ENCODE results near the gene S100A7A. TPM values are rescaled to one million over a fixed set of nuclear protein-coding genes. Genes with fewer than 3 reads are reported as not detected.

The S100A7A gene
- not detected for polyA plus RNA-seq

DNA sequence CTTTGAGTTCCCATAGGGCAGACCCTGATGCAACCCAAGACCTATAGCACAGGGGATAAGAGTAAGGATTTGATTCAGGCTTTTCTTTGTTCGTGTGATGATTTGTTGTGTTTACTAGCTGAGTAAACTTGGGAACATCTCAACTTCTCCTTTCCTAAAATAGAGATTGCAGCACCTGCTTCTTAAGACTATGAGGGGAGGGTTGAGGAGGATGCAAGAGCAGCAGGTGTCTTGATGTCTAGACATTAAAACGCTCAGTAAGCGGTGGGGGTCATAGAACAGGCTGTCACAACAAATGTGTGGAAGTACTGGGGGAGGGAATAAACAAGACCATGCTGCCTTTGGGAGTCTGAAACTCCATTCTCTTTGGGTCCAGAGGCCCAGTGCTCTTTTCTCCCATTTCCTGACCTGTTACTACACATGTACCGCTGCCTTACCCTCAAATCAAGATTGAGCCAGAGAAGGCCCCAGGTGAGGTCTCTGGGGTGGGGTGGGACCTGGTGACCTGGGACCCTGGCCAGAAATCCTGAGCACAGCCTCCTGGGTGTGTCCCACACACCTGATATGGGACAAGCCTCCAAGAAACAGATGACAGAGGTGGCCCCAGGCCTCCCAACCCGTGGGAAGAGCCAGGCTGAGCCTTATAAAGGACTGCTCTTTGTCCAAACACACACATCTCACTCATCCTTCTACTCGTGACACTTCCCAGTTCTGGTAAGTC is at the start of gene S100A7A:
TSS of gene S100A7A (plus strand) at position 671 of the 721 bp plus-strand sequence. CDS start 1,563 bp downstream, outside the sequence.
- Mint-ChIP-seq H3K27me3 (peaks cover 6% of the 10 kb centered on the region), H3K4me1 (peaks cover 0 to 5% (median 2%) of the 10 kb centered on the region in 3 donors), H3K4me3 (peak within 1 kb of the TSS in 1 of 4 donors; percentile 70), H3K36me3 (no peaks in the 10 kb centered on the region), H3K27ac (no peak within 1 kb of the TSS), H3K9me3 (peaks cover 0 to 7% (median 3%) of the 10 kb centered on the region in 3 donors)

DNA sequence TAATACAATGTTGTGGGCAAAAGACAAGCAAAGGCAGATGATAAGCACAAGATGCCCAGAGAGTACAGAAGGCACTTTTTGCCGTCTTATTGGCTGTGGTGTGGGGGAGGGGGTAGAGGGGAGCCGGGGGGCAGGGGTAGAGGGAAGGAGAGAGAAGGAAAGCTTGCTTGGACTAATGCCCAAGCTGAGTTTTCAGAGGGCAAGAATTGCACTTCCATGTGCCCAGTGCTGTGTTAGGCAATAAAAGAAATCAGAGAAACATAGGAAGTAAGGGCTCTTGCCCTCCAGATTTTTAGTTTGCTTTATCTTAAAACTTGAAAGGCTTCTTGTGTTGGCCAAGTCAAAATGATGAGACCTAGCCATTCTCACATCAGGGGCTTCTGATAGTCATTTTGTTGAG is 49.2 kb upstream of the S100A7A start:
- H3K27ac Mint-ChIP-seq: no peak overlapping the region
- H3K27me3 Mint-ChIP-seq: peaks cover 16% of the 10 kb centered on the region
- peaks cover 1% of the 10 kb centered on the region for H3K36me3 Mint-ChIP-seq
- no peaks in the 10 kb centered on the region for H3K9me3 Mint-ChIP-seq
- H3K4me1 Mint-ChIP-seq: no peaks in the 10 kb centered on the region
- no peak overlapping the region for H3K4me3 Mint-ChIP-seq

DNA sequence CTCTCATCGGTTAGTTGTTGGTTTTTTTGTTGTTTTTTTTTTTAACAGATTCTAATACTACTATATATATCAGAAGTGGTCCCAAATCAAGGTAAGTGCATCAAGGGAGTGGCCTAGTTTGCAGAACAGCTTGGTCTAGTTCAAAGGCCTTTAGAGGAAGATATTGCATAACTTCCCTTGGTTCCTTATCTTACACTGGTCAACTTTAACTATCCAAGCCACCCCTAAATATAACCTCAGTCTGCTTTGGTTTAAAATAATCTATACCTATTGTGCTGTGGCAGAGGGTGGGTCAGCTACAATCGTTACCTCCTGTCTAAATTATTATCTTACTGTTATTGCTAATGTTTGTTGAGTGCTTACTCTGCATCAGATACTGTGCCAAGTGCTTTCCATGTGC is 47.8 kb upstream of the S100A7A start:
- Mint-ChIP-seq H3K4me3 (no peak overlapping the region), H3K9me3 (no peaks in the 10 kb centered on the region), H3K27ac (no peak overlapping the region), H3K36me3 (peaks cover 1% of the 10 kb centered on the region), H3K4me1 (no peaks in the 10 kb centered on the region), H3K27me3 (peaks cover 14% of the 10 kb centered on the region)

DNA sequence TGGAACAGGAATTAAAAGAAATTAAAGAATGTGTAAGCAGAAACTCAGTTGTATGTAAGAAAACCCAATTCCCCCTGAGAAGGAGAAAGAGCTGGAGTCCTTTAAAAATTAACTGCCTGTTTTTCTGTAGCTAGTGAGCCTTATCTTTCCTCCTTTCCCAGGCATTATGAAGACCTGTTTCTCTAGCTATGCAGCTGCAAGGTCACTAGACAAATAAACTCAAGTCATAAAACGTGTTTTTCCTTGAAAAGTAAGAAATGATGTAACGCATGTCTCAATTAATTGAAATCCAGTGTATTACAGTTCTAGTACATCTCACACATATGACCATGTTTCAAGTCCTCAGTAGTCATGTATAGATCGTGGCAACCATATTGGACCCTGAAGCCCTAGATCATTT is 46.2 kb upstream of the S100A7A start:
- Mint-ChIP-seq H3K27ac (no peak overlapping the region), H3K9me3 (no peaks in the 10 kb centered on the region), H3K36me3 (peaks cover 1% of the 10 kb centered on the region), H3K27me3 (peaks cover 8% of the 10 kb centered on the region), H3K4me1 (no peaks in the 10 kb centered on the region), H3K4me3 (no peak overlapping the region)

DNA sequence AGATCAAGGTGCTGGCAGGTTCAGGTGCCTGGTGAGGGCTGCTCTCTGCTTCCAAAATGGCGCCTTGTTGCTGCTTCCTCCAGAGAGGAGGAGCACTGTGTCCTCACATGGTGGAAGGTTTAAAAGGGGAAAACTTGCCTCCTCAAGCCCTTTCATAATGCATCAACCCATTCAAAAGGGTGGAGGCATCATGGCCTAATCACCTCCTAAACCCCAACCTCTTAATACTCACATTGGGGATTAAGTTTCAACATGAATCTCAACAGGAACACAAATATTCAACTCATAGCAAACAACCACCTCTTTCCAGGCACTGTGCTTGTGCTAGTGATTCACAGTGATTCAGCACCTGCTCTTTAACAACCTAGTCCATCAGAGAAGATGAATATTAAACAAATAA is 45.1 kb upstream of the S100A7A start:
- no peak overlapping the region for H3K4me3 Mint-ChIP-seq
- no peaks in the 10 kb centered on the region for H3K36me3 Mint-ChIP-seq
- H3K9me3 Mint-ChIP-seq: no peaks in the 10 kb centered on the region
- no peak overlapping the region for H3K27ac Mint-ChIP-seq
- peaks cover 6% of the 10 kb centered on the region for H3K27me3 Mint-ChIP-seq
- H3K4me1 Mint-ChIP-seq: no peaks in the 10 kb centered on the region

GRCh38 chr1:153372571-153372970 is 43.7 kb upstream of the S100A7A start:
- no peak overlapping the region for H3K27ac Mint-ChIP-seq
- no peaks in the 10 kb centered on the region for H3K4me1 Mint-ChIP-seq
- H3K9me3 Mint-ChIP-seq: no peaks in the 10 kb centered on the region
- H3K36me3 Mint-ChIP-seq: no peaks in the 10 kb centered on the region
- no peak overlapping the region for H3K4me3 Mint-ChIP-seq
- peaks cover 6% of the 10 kb centered on the region for H3K27me3 Mint-ChIP-seq

DNA sequence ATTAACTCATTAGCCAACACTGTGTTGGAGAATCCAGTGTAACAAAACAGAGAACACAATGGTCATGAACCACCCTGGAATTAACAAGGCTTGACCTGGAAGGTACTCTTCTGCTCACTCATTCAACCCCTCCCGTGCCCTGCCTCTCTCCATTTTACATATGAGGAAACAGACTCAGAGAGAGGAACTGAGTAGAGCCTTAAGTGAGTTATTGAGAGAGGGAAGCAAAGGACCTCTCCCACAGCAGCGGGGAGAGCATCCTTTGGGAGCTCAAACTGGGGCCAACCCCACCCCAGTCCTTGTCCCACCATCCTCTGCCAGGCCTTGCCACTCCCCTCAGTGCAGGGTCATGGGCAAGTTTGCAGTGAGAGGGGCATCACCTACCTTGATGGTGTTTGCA is 42.2 kb upstream of the S100A7A start:
- H3K27me3 Mint-ChIP-seq: peaks cover 11% of the 10 kb centered on the region
- H3K36me3 Mint-ChIP-seq: no peaks in the 10 kb centered on the region
- H3K9me3 Mint-ChIP-seq: no peaks in the 10 kb centered on the region
- H3K27ac Mint-ChIP-seq: no peak overlapping the region
- no peaks in the 10 kb centered on the region for H3K4me1 Mint-ChIP-seq
- no peak overlapping the region for H3K4me3 Mint-ChIP-seq

DNA sequence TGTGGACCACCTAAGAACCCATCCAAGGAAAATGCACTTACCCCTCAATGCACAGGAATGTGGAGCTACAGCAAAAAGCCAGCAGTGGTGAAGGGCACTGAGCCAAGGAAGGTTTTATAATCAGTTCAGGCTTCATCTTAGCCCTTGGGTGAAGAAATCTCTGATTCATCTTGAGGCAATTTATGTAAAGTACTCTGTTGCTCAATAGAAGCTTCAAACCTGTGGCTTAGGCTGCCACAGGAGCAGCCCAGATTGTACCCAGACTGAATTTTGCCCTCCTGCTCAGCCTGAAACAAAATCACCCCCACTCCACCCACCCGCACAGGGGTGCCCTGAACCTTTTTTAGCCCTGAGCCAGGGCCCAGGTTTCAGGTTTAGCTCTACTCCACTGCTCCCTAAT is 40.8 kb upstream of the S100A7A start, which contains the start of gene S100A12:
TSS of gene S100A12 (minus strand) at position 111 of the 400 bp plus-strand sequence. CDS start 1,029 bp downstream, outside the sequence.
- Mint-ChIP-seq H3K9me3 (peaks cover 0 to 2% (median 0%) of the 10 kb centered on the region in 3 donors), H3K36me3 (no peaks in the 10 kb centered on the region), H3K27me3 (peaks cover 11% of the 10 kb centered on the region), H3K4me3 (no peak within 1 kb of the TSS), H3K27ac (no peak within 1 kb of the TSS), H3K4me1 (no peaks in the 10 kb centered on the region)

- no peaks in the 10 kb centered on the region for H3K36me3 Mint-ChIP-seq
Measured at GRCh38 chr1:153379591-153379990, 36.7 kb upstream of the S100A7A start.

DNA sequence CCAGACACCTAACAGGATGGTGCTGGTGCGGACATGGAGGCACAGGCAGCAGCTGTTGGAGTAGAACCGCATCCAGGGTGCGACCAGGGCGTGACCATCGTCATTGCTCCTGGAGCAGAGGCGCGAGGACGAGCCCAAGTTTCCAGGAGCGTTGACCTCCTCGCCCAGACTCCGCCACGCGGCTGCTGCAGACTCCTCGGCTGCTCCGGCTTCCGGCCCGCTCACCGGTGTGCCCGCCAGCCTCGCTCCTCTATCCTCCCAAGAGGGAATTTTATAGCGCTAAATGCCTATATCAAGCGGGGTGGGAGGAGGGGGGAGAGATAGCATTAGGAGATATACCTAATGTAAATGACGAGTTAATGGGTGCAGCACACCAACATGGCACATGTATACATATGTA is 35.6 kb upstream of the S100A7A start:
- Mint-ChIP-seq H3K4me3 (no peak overlapping the region), H3K4me1 (no peaks in the 10 kb centered on the region), H3K9me3 (peaks cover 6 to 12% (median 11%) of the 10 kb centered on the region in 3 donors), H3K27ac (no peak overlapping the region), H3K27me3 (peaks cover 13% of the 10 kb centered on the region), H3K36me3 (no peaks in the 10 kb centered on the region)

More at GRCh38 chr1:153379591-153379990, 36.7 kb upstream of the S100A7A start:
- Mint-ChIP-seq H3K9me3 (peaks cover 6 to 12% (median 11%) of the 10 kb centered on the region in 3 donors), H3K4me3 (no peak overlapping the region), H3K27ac (no peak overlapping the region), H3K27me3 (peaks cover 14% of the 10 kb centered on the region), H3K4me1 (no peaks in the 10 kb centered on the region)

GRCh38 chr1:153384958-153385580 is 31.3 kb upstream of the S100A7A start:
- Mint-ChIP-seq H3K9me3 (peaks cover 6 to 11% (median 9%) of the 10 kb centered on the region in 3 donors), H3K27me3 (peaks cover 8% of the 10 kb centered on the region), H3K4me1 (no peaks in the 10 kb centered on the region), H3K36me3 (no peaks in the 10 kb centered on the region), H3K27ac (no peak overlapping the region), H3K4me3 (no peak overlapping the region)

- H3K4me3 Mint-ChIP-seq: no peak overlapping the region
- H3K4me1 Mint-ChIP-seq: peaks cover 0 to 2% (median 0%) of the 10 kb centered on the region in 3 donors
- H3K27ac Mint-ChIP-seq: no peak overlapping the region
- H3K27me3 Mint-ChIP-seq: peaks cover 9% of the 10 kb centered on the region
- no peaks in the 10 kb centered on the region for H3K36me3 Mint-ChIP-seq
- peaks cover 1 to 7% (median 6%) of the 10 kb centered on the region in 3 donors for H3K9me3 Mint-ChIP-seq
Measured at GRCh38 chr1:153386500-153386901, 29.8 kb upstream of the S100A7A start.

- Mint-ChIP-seq H3K9me3 (peaks cover 0 to 4% (median 1%) of the 10 kb centered on the region in 3 donors), H3K36me3 (no peaks in the 10 kb centered on the region), H3K27ac (no peak overlapping the region), H3K27me3 (peaks cover 9% of the 10 kb centered on the region), H3K4me1 (peaks cover 0 to 2% (median 0%) of the 10 kb centered on the region in 3 donors), H3K4me3 (no peak overlapping the region)
Measured at GRCh38 chr1:153387001-153387400, 29.3 kb upstream of the S100A7A start.

- H3K27me3 Mint-ChIP-seq: peaks cover 9% of the 10 kb centered on the region
- no peak overlapping the region for H3K27ac Mint-ChIP-seq
- no peaks in the 10 kb centered on the region for H3K36me3 Mint-ChIP-seq
- peaks cover 0 to 2% (median 0%) of the 10 kb centered on the region in 3 donors for H3K4me1 Mint-ChIP-seq
- no peaks in the 10 kb centered on the region for H3K9me3 Mint-ChIP-seq
- no peak overlapping the region for H3K4me3 Mint-ChIP-seq
Measured at GRCh38 chr1:153387785-153388184, 28.5 kb upstream of the S100A7A start.

DNA sequence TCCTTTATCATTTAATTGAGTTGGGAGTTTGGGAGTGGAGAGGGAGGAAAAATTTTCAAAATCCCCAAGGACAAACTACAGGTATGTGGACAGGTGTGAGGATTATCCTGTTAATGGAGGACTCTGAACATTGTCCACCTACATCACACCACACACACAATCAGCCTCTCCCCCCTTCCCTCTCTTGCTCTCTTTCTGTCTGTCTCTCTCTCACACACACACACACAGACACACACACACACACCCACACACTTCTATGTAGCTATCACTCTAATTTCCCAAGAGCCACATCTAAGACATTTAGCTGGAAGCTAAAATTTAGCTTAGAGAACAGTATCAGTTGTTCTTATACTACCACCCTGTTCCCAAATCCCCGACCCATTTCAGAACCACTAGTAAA is 26.9 kb upstream of the S100A7A start:
- Mint-ChIP-seq H3K9me3 (no peaks in the 10 kb centered on the region), H3K4me1 (peaks cover 0 to 2% (median 0%) of the 10 kb centered on the region in 3 donors), H3K27ac (no peak overlapping the region), H3K27me3 (peaks cover 8% of the 10 kb centered on the region), H3K36me3 (no peaks in the 10 kb centered on the region), H3K4me3 (no peak overlapping the region)
